GM18858 (cell line): ENCODE data around the gene TNK1.

Experiments used
- ATAC-seq: cut with Tn5 transposase; IDR thresholded peaks from one replicate; pipeline ENCODE4 v1.9.1; 2021; ENCODE audit not compliant: unreplicated experiment

TNK1 gene

GRCh38 chr17:7389924-7390910 is 9.3 kb downstream of the TNK1 start:
- no peak for ATAC-seq

DNA sequence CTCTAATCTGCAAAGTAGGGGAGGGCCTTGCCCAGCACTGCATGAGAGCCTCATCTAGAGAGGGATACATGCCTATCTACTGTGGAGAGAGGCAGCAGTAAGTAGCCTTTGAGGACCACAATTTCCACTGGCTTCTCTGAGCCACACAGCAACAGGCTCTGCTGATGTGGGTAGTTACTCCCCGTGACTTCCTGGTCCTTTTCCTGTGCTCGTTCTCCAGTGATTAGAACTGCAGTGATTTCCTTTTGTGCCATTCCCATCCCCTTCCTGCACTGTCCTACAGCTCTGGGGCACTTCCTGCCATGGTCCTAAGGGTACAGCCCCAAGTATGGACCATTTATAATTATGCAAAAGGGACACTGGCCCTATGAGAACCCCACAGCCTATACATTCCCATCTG is 10.4 kb downstream of the TNK1 start:
- no peak for ATAC-seq

DNA sequence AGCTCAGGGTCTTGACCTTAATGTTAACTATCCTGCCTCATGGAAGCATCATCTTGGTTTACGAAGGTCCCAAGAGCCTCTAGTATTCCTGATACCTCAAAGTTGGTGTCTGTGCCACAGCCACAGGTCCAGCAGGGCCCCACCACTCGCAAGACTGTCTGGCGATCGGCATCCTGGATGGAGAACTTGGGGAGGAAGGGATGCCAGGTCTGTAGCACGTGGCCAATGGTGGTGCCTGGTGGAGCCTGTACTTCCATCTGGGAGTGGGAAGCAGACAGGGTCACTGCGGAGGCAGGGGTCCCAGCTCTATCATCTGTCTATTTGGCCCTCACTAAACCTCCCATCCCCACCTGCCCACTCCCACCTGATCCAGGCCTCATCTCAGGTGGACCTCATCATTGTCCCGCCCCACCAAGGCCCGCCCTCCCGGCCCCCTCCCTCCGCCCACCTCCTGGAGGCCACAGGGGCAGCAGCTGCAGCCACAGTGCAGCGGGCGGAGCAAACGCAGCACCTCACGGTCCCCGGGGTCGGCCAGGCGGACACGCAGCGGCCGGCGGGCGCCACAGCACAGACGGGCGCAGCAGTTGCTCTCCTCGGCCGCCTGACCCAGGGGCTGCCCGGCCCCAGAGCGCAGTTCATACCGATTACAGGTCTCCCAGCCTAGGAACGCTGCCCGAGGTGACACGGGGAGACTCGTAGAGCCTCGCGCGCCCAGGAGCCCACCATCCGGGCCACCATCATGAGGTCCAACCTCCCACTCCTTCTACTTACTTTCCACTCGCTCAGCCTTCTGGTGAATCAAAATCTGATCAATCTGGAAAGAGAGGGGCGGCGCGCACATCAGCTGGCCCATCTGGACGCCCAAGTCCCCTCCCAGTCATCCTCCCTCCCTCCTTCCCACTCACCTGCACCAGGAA is 12.1 kb downstream of the TNK1 start:
- ATAC-seq, result no peak

- peak; percentile 14 for ATAC-seq
These were observed 12.9 kb downstream of the TNK1 start for GRCh38 chr17:7393613-7394451.

DNA sequence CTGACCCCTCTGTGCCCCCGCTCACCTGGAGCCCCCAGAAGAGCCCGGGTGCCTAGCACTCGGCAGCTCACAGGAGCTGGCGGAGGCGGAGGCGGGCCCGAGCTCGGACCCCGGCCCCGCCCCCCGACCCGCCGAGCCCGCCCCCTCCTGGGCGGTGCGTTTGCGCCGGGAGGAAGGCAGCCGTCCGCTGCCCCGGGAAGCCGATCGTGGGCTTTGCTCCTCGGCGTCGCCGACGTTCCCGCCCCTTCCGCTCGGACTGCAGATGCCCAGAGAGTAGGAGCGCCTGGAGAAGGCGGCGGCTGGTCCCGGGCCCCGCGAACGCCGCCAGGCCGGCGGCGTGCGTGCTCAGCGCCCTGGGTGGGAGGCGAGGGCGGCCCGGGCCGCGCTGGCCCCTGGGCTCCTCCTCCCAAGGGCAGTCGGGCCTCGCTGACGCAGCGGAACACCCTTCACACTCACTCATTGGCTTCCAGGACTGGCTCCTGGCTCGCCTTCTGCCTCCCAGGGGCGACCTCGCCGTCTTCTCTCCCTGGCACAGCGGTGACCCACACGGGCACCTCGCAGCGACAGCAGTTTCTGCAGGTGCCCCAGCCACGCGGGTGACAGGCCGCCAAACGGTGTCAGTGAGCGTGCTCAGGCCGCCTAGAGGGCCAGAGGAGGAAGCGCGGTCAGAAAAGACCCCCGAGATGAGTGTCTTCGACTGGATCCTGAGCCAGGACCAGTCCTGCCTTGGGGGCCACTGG is 13.7 kb downstream of the TNK1 start, which contains the start of gene PLSCR3:
PLSCR3 (minus strand) TSS at position 74 of the 740 bp plus-strand sequence. CDS start 415 bp downstream, outside the sequence.
- peak; percentile 46 for ATAC-seq

DNA sequence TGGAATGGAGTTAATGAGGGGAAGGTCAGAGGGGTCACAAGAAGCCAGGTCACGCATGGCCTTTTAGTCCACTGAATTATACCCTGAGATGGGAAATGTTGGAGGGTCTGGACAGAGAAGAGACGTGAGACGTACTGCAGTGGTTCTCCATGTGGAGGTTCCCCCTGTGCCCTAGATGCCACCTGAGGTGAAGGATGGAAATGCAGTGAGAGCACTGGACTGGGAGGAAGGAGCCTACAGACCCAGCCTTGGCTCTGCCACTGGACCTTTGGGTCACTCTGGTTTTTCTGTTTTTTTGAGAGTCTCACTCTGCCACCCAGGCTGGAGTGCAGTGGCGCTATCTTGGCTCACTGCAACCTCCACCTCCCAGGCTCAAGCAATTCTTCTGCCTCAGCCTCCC is 15.3 kb downstream of the TNK1 start:
- ATAC-seq, result no peak

- no peak for ATAC-seq
These were observed 17.7 kb downstream of the TNK1 start for GRCh38 chr17:7398612-7399011.

DNA sequence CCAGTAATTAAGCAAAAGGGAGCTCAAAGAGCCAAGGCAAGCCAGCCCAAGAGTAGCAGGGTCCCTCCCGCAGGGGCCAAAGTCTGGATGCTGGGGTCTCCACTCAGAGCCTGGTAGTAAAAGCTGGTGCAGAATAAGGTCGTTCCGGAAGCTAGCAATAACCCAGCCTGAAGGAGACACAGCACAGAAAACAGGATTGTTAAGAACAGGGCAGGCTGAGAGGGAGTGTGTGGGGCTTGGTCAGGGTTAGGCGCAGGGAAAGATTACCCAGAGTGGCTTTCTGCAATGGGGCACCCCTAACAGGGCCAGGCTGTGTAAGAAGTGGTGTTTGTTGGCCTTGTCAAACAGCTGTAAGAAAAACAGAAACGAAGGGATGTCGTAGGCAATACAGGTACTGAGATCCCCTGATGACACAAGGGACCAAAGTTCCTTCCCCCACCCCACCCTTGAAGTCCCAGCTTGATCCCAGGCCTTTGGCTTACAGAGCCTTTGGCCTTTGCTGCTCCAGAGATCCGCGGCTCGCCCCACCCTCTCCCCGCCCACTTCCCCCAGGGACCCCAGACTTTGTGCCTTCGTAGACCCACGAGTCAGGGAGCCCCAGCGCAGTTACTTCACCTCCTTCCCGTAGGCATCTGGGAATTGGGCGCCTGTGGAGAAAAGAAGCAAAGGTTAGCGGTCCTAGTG is 22.3 kb downstream of the TNK1 start:
- no peak for ATAC-seq

DNA sequence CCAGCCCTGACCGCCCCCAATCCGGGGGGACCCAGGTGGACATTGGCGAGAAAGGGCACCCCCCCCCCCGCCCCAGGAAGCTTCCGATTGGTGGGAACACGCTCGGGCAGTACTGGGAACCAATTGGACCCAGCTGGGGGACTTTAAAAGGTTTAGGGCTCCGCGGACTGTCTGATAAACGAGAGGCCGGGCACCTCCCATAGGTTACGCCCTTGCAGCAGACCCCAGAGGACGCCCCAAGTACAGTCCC is 22.8 kb downstream of the TNK1 start:
- ATAC-seq, result no peak

DNA sequence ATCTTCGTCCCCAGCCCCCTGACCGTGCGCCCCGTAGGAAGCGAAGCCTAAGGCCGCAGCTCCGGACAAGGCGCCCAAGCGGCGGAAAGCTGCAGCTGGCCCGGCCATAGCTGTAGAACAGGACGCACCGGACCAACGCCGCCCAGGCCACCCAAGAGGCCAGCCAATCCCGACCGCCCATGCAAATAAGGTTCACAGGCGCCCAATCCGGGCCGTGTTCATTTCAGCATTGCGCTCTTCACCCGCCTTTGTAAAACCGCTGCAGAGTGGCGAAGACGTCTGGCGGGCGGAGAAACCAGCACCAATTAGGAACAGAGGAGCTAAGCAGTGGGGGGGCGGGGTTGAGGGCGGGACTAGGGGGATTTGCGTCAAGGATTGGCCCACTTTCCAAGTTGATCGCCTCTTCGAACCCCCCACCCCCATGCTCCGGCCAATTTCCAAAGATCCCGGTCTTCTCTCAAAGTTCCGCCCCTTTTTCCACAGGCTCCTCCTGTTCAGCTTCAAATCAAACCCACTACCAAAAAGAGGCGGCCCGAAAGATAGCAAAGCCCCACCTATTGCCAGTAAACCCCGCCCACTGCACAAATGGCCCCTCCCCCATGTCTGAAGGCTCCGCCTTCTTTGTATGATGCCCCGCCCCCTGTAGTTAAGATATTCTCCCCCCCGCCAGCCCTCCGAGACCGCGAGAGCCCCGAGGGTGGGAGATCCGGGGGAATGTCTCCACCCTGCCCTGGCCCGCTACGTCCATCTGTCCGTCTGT is 23.3 kb downstream of the TNK1 start, which contains the start of gene TMEM256:
TMEM256 (minus strand) TSS at position 121 of the 760 bp plus-strand sequence; CDS start at position 108, 13 bp downstream.
- ATAC-seq, result peak; percentile 79

DNA sequence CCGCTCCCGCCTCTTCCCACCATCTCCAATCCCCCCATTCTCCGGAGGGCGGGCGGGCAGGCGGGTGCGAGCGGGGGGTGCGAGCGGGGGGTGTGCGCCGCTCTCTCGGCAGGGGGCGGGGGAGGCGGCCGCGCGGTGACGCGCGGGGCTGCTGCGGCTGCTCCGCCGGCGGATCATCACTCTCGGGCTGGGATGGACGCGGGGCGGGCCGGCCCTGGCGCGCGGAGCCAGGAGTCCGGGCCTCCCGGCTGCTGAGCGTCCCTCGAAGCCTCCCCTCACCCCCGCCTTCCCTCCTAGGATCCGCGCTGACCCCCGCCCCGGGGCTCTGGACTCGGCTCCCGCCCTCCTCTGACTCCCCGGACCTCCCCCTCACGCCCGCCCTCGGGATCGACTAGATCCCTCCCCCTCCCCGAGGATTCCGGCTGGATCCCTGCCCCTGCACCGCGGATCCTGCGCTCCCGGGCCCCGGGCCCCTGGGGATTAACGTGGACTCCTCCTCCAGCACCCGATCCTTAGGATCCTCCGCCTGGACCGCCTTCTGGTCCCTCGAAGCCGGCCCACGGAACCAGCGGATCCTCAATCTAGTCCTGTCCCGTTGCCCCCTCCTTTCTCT is 24.0 kb downstream of the TNK1 start:
- ATAC-seq, result no peak

- ATAC-seq, result no peak
These were observed 24.7 kb downstream of the TNK1 start for GRCh38 chr17:7405350-7406234.

DNA sequence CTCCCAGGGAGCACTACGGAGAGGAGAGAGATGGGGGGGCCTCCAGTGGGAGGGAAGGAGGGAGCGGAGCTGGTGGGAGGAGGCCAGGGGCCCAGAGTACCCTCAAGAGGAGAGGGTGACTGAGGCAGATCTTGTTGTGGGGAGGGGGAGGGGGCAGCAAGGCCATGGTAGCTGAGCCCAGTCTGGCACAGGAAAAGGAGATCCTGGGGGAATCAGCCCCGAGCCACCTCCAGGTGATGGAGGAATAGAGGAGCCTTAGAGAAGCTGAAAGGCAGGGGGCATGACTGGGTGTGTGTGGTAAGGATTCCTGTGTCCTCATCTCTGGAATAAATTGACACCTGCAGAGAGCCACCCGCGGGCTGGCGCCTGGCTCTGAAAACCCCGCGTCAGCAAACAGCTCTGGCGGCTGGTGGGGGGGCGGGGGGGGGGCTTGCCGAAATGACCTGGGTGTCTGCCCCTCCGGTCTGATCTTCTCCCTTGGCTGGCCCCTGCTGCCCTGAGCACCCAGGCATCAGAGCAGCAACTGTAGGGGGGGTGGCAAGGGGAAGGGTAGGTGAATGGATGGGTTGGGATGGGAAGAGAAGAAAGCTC is 25.4 kb downstream of the TNK1 start:
- no peak for ATAC-seq

- ATAC-seq, result no peak
These were observed 26.2 kb downstream of the TNK1 start for GRCh38 chr17:7407082-7407481.

- no peak for ATAC-seq
These were observed 26.8 kb downstream of the TNK1 start, which contains the start of gene NLGN2 for GRCh38 chr17:7407485-7408251. TSS of gene NLGN2 (plus strand) at chr17:7407845. CDS start at chr17:7408256, 411 bp downstream.

DNA sequence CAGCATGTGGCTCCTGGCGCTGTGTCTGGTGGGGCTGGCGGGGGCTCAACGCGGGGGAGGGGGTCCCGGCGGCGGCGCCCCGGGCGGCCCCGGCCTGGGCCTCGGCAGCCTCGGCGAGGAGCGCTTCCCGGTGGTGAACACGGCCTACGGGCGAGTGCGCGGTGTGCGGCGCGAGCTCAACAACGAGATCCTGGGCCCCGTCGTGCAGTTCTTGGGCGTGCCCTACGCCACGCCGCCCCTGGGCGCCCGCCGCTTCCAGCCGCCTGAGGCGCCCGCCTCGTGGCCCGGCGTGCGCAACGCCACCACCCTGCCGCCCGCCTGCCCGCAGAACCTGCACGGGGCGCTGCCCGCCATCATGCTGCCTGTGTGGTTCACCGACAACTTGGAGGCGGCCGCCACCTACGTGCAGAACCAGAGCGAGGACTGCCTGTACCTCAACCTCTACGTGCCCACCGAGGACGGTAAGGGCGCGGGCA is 27.4 kb downstream of the TNK1 start:
- ATAC-seq, result no peak
